ENCODE data around the gene RMND5B. TPM values are rescaled to one million over a fixed set of nuclear protein-coding genes. Genes with fewer than 3 reads are reported as not detected.

The RMND5B gene
- total RNA-seq, 1 donor from 2014 or later: 81.6 TPM

DNA sequence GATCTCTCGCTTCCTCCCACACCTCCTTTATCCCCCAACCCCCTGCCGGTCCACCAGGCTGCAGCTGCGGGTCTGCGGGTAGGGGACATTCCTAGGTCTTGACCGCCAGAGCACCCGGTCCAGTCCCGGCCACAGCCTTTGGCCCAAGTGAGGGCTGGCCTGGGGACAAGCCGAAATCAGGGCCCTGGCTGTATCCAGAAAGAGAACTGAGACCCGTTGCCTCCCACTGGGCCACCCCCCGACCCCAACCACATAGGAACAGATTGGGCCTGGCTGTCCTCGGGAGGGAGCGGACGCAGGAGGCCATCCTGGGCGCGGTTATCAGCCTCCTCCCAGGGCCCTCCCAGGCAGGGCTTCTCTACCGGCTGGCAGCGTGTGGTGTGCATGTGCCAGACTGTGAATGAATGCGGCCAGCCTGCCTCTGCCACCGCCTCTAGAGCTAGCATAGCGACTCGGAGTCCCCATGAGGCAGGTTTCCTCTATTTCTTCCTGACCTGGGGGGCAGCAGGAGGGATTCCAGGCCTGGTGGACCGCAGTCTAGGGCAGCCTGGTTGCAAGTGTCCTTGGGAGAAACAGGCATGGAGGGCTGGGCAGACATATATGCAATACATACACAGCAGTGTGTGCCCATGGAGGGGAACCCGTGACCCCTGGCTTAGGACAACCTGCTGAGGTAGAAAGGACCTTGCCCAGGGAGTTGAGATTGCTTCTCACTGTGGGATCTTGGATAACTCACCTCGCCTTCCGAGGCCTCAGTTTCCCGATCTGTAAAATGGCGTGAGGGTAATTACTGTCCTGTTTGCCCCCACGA is 16.3 kb upstream of the RMND5B start:
- intact Hi-C loops (cut with DNase I): no loop called here
- Histone ChIP-seq H3K27me3 (peaks cover 9% of the 10 kb centered on the region), H3K36me3 (no peaks in the 10 kb centered on the region), H3K9me3 (no peaks in the 10 kb centered on the region), H3K4me3 (peak overlapping the region; percentile 53 to 57), H3K27ac (no peak overlapping the region), H3K4me1 (peaks cover 0 to 6% of the 10 kb centered on the region in 2 donors)
- no peak for DNase-seq (ENCODE audit: low spot score in 2 of 2)
- TF ChIP-seq, protein P1, sequence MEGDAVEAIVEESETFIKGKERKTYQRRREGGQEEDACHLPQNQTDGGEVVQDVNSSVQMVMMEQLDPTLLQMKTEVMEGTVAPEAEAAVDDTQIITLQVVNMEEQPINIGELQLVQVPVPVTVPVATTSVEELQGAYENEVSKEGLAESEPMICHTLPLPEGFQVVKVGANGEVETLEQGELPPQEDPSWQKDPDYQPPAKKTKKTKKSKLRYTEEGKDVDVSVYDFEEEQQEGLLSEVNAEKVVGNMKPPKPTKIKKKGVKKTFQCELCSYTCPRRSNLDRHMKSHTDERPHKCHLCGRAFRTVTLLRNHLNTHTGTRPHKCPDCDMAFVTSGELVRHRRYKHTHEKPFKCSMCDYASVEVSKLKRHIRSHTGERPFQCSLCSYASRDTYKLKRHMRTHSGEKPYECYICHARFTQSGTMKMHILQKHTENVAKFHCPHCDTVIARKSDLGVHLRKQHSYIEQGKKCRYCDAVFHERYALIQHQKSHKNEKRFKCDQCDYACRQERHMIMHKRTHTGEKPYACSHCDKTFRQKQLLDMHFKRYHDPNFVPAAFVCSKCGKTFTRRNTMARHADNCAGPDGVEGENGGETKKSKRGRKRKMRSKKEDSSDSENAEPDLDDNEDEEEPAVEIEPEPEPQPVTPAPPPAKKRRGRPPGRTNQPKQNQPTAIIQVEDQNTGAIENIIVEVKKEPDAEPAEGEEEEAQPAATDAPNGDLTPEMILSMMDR (IDR thresholded peaks at IDR 0.05): no peak

DNA sequence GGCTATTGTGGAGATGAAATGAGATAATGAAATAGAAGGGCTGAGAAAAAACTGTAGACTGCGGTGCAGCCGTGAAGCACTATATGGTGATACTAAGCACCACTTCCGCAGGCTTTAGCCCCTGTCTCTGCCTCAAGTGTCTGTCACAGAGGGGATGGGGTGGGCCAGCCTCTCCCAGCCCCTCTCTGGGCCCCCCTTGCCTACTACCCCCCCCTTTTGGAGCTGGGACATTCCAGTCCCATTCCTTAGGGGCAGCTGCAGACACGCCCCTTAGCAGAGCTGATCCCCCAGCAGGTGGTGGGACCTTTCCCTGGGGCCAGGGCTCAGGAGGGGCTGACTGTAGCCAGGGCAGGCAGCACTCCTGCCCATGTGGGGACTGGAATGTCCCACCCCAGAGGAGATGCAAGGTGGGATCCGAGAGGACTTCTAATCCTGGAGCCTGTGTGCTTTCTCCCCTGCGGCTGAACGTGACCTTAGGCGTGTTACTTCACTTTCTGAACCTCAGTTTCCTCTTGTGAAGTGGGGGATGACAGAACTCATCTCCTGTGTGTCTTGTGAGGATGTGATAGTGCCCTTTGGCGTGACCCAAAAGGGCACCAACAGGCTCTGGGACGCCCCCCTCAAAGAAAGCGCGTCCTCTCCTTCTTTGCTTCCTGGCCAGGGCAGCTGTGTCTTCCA is 15.5 kb upstream of the RMND5B start:
- H3K36me3 ChIP-seq: no peaks in the 10 kb centered on the region
- intact Hi-C loops (cut with DNase I): no loop called here

DNA sequence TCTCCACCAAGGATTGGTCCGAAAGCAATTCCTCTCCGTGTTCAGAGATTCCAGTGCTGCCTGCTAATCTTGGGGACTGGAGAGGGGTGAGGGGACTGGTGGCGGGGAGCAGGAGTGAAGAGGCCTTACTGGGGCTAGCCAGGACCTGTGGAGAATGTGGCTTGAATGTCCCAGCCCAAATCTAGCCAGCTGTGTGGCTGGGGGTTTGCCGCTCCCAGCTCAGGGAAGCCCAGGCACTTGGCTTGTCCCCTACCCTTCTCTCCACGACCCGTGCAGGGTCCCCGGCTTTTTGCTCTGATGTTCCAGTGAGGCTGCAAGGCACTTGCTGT is 15.0 kb upstream of the RMND5B start:
- Histone ChIP-seq H3K27me3 (peaks cover 9% of the 10 kb centered on the region), H3K36me3 (no peaks in the 10 kb centered on the region), H3K4me1 (peaks cover 0 to 6% of the 10 kb centered on the region in 2 donors), H3K4me3 (no peak overlapping the region), H3K9me3 (no peaks in the 10 kb centered on the region), H3K27ac (no peak overlapping the region)
- TF ChIP-seq, protein P1 (IDR thresholded peaks at IDR 0.05): no peak
- intact Hi-C loops (cut with DNase I): no loop called here
- DNase-seq (ENCODE audit: low spot score in 2 of 2): no peak

More for the DNA sequence above, 15.5 kb upstream of the RMND5B start:
- Histone ChIP-seq H3K27ac (no peak overlapping the region), H3K9me3 (no peaks in the 10 kb centered on the region), H3K4me1 (peaks cover 0 to 6% of the 10 kb centered on the region in 2 donors), H3K27me3 (peaks cover 9% of the 10 kb centered on the region), H3K4me3 (no peak overlapping the region)
- TF ChIP-seq, protein P1 (IDR thresholded peaks at IDR 0.05): no peak
- DNase-seq (ENCODE audit: low spot score in 2 of 2): no peak

DNA sequence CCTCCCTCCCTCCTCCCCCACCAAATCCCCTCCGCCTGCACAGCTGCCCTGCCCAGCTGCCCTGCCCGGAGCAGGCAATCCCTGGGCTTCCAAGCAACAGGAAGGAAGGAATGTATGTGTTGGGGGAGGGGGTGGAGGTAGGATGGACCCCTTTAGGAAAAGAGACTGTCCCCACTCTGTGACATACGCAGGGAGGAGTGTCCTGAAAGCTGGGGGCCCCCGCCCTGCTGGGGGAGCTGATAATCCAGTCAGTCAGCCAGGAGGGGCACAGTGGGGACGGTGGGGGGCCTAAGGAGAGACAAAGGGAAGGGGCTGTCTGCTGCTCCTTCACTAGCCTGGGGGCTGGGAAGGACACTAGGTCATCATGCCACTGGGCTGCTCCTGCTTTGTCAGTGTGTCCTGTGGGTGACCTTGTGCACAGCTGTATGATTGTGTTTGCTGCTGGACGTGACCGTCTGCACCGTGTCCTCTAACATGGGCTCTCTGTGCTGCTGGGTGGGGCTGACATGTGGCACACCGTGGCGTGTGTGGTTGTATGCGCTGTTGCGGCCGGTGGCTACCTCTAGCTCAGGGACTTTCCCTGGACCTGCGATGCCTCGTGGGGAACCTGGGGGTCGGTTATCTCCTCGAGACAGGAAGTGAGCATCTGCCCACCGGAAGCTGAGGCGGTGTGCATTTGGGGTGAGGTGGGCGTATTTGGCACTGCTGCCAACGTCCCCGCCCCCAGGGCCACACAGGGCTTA is 14.5 kb upstream of the RMND5B start:
- TF ChIP-seq, protein P1 (IDR thresholded peaks at IDR 0.05): no peak
- Histone ChIP-seq H3K27ac (no peak overlapping the region), H3K9me3 (no peaks in the 10 kb centered on the region), H3K4me1 (peaks cover 0 to 6% of the 10 kb centered on the region in 2 donors), H3K4me3 (no peak overlapping the region), H3K27me3 (peaks cover 9% of the 10 kb centered on the region), H3K36me3 (no peaks in the 10 kb centered on the region)
- intact Hi-C loops (cut with DNase I): no loop called here
- DNase-seq (ENCODE audit: low spot score in 2 of 2): no peak

DNA sequence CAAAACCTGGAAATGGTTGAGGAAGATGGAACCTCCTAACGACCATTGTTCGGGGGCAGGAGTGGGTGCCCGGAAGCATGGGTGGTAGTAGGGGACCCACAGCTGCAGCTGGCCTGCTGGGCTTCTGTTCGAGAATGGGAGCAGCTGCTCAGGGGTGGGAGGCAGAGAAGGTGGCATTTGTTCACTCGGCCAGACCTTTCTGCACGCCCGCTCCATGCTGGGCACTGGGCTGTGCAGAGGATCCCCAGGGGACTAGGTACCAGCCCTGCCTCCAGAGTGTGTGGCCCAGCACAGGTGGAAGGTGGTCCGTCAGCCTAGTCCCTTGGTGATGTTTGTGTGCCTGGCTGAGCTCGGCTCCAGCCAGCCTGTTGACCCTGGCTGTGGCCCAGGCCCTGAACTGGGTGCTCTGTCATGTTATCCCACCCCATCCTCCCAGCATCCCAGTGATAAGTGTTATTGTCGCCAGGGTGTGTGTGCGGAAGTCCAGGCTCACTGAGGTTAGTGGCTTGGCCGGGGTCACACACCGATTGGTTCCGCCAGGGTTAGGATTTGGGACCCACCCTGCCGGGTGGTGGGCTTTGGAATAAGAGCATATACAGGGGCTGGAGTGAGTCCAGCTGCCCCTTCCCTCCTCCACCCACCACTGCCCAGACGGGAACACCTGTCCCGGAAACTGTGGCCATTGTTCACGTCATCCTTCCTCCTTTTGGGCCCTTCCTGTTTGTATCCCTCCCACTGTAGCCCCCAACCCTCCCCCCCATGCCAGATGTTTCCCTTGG is 12.7 kb upstream of the RMND5B start:
- H3K27ac ChIP-seq: no peak overlapping the region
- no peaks in the 10 kb centered on the region for H3K36me3 ChIP-seq
- no peak overlapping the region for H3K4me3 ChIP-seq
- intact Hi-C loops (cut with DNase I): no loop called here
- DNase-seq (ENCODE audit: low spot score in 2 of 2): no peak
- peaks cover 9% of the 10 kb centered on the region for H3K27me3 ChIP-seq
- H3K4me1 ChIP-seq: peaks cover 0 to 6% of the 10 kb centered on the region in 2 donors
- TF ChIP-seq, protein P1 (IDR thresholded peaks at IDR 0.05): no peak
- no peaks in the 10 kb centered on the region for H3K9me3 ChIP-seq

All from ascending aorta (tissue), 2 donors.